Activated CD8-positive, alpha-beta T cell treated with anti-CD3 and anti-CD28 coated beads, Interleukin-2, amount 10 ng/mL, durations not matched to agents 7 days and 5 days (primary cell): ENCODE data around the gene KIAA0319L. TPM values are rescaled to one million over a fixed set of nuclear protein-coding genes. Genes with fewer than 3 reads are reported as not detected.

Experiments used
- ATAC-seq: fragments of 150-1000 bp; cut with Tn5 transposase; one replicate; pipeline ENCODE4 v1.10.0; 2021; ENCODE audit warnings: moderate library complexity
- CTCF ChIA-PET: fragments of 350-600 bp; sonication (Branson Sonifier 250); formaldehyde crosslinking; loops from one replicate; lab custom pipeline; 2021; ENCODE audit warnings: antibody characterized with exemption; lab: Charles Lee
- POLR2A ChIA-PET: fragments of 350-600 bp; sonication (Branson Sonifier 250); formaldehyde crosslinking; loops from one replicate; lab custom pipeline; 2021; ENCODE audit warnings: antibody characterized with exemption; lab: Charles Lee
- DNase-seq: peaks from one replicate; pipeline ENCODE4 v3.0.0-alpha.2; 2020
- H3K27ac Mint-ChIP-seq: one replicate; pipeline ENCODE4 v1.8.0; 2021; ENCODE audit warnings: mild to moderate bottlenecking, mixed read lengths
- H3K27me3 Mint-ChIP-seq: one replicate; pipeline ENCODE4 v1.8.0; 2021; ENCODE audit warnings: low read depth, mixed read lengths
- H3K36me3 Mint-ChIP-seq: one replicate; pipeline ENCODE4 v1.8.0; 2021; ENCODE audit warnings: low read depth, mixed read lengths
- H3K4me1 Mint-ChIP-seq: one replicate; pipeline ENCODE4 v1.8.0; 2021; ENCODE audit warnings: low read depth, mixed read lengths
- H3K4me3 Mint-ChIP-seq: one replicate; pipeline ENCODE4 v1.8.0; 2021; ENCODE audit warnings: mild to moderate bottlenecking, mixed read lengths
- H3K9me3 Mint-ChIP-seq: one replicate; pipeline ENCODE4 v1.8.0; 2022; ENCODE audit warnings: mixed read lengths; ENCODE audit not compliant: insufficient read depth
- total RNA-seq, 2 experiments: library from RNA; stranded (reverse); gene quantifications; one replicate each; pipeline ENCODE4 v1.2.3, GENCODE V29; 2021

Gene KIAA0319L
- total RNA-seq, 2 experiments from 2014 or later, result 27.0 to 36.1 TPM

- CTCF ChIA-PET, result interaction anchor here (0.6 to 5.3 kb wide), 6 partner anchors 111 to 167 kb away, joined by 3 to 60 read pairs (median 4); no protein-coding TSS in a partner anchor
- H3K27me3 Mint-ChIP-seq, result no peaks in the 10 kb centered on the region
- peaks cover 4% of the 10 kb centered on the region for H3K36me3 Mint-ChIP-seq
- H3K27ac Mint-ChIP-seq, result no peak overlapping the region
- DNase-seq (no peak), ATAC-seq (no peak)
- POLR2A ChIA-PET, result no interaction called here
- H3K9me3 Mint-ChIP-seq, result no peaks in the 10 kb centered on the region
- H3K4me3 Mint-ChIP-seq, result no peak overlapping the region
- H3K4me1 Mint-ChIP-seq, result peaks cover 34% of the 10 kb centered on the region
These were observed 4.9 kb upstream of the KIAA0319L start for GRCh38 chr1:35561972-35562680.

- H3K27me3 Mint-ChIP-seq, result no peaks in the 10 kb centered on the region
- H3K27ac Mint-ChIP-seq, result no peak overlapping the region
- peaks cover 4% of the 10 kb centered on the region for H3K36me3 Mint-ChIP-seq
- POLR2A ChIA-PET, result no interaction called here
- DNase-seq (no peak), ATAC-seq (no peak)
- CTCF ChIA-PET, result interaction anchor here (0.7 to 5.3 kb wide), 5 partner anchors 111 to 168 kb away, joined by 3 to 60 read pairs (median 5); no protein-coding TSS in a partner anchor
- no peak overlapping the region for H3K4me3 Mint-ChIP-seq
- peaks cover 38% of the 10 kb centered on the region for H3K4me1 Mint-ChIP-seq
- no peaks in the 10 kb centered on the region for H3K9me3 Mint-ChIP-seq
These were observed 4.2 kb upstream of the KIAA0319L start for GRCh38 chr1:35561297-35561971.

GRCh38 chr1:35560256-35561225, 3.3 kb upstream of the KIAA0319L start:
- ChIA-PET CTCF (interaction anchor here (1.1 to 5.3 kb wide), 6 partner anchors 8 to 166 kb away, joined by 4 to 60 read pairs (median 6); no protein-coding TSS in a partner anchor), POLR2A (no interaction called here)
- Mint-ChIP-seq H3K4me1 (peaks cover 47% of the 10 kb centered on the region), H3K9me3 (no peaks in the 10 kb centered on the region), H3K36me3 (peaks cover 4% of the 10 kb centered on the region), H3K27ac (no peak overlapping the region), H3K4me3 (no peak overlapping the region), H3K27me3 (no peaks in the 10 kb centered on the region)
- no peak for DNase-seq
- ATAC-seq, result no peak

- POLR2A ChIA-PET, result no interaction called here
- DNase-seq, result no peak
- Mint-ChIP-seq H3K9me3 (no peaks in the 10 kb centered on the region), H3K4me3 (no peak overlapping the region), H3K36me3 (peaks cover 2% of the 10 kb centered on the region), H3K4me1 (peaks cover 52% of the 10 kb centered on the region), H3K27ac (peak overlapping the region; percentile 41), H3K27me3 (no peaks in the 10 kb centered on the region)
- CTCF ChIA-PET, result interaction anchor here (0.6 to 5.3 kb wide), 5 partner anchors 9 to 116 kb away, joined by 3 to 60 read pairs (median 5); no protein-coding TSS in a partner anchor
- no peak for ATAC-seq
These were observed 2.2 kb upstream of the KIAA0319L start for GRCh38 chr1:35559317-35559944.

GRCh38 chr1:35558374-35559316, 1.4 kb upstream of the KIAA0319L start:
- H3K36me3 Mint-ChIP-seq, result peaks cover 2% of the 10 kb centered on the region
- H3K27ac Mint-ChIP-seq, result peak overlapping the region; percentile 98
- DNase-seq (no peak), ATAC-seq (no peak)
- peak overlapping the region; percentile 96 for H3K4me3 Mint-ChIP-seq
- H3K27me3 Mint-ChIP-seq, result no peaks in the 10 kb centered on the region
- ChIA-PET POLR2A (interaction anchor here (1.7 to 2.5 kb wide), 4 partner anchors 13 to 211 kb away, joined by 8 to 19 read pairs (median 10); partner anchors contain the start of gene CLSPN), CTCF (interaction anchor here (0.9 to 5.3 kb wide), 4 partner anchors 108 to 115 kb away, joined by 3 to 60 read pairs (median 5); no protein-coding TSS in a partner anchor)
- H3K4me1 Mint-ChIP-seq, result peaks cover 51% of the 10 kb centered on the region
- H3K9me3 Mint-ChIP-seq, result no peaks in the 10 kb centered on the region

GRCh38 chr1:35557611-35558373, 589 bp upstream of the KIAA0319L start, which contains the start of gene NCDN:
Gene NCDN (plus strand): TSS chr1:35557799. CDS start chr1:35558191, 392 bp downstream.
- ChIA-PET CTCF (interaction anchor here (0.9 to 5.3 kb wide), 4 partner anchors 106 to 158 kb away, joined by 3 to 60 read pairs (median 24); no protein-coding TSS in a partner anchor), POLR2A (interaction anchor here (0.6 to 2.5 kb wide), 10 partner anchors 9 to 368 kb away, joined by 3 to 20 read pairs (median 9); partner anchors contain the start of gene CLSPN)
- peak within 1 kb of the TSS; percentile 96 for H3K4me3 Mint-ChIP-seq
- ATAC-seq, result peak; percentile 95
- H3K27ac Mint-ChIP-seq, result peak within 1 kb of the TSS; percentile 98
- no peaks in the 10 kb centered on the region for H3K9me3 Mint-ChIP-seq
- H3K36me3 Mint-ChIP-seq, result peaks cover 7% of the 10 kb centered on the region
- no peaks in the 10 kb centered on the region for H3K27me3 Mint-ChIP-seq
- peak; percentile 98 for DNase-seq
- H3K4me1 Mint-ChIP-seq, result peaks cover 48% of the 10 kb centered on the region

GRCh38 chr1:35556484-35557117, 602 bp downstream of the KIAA0319L start:
- H3K27me3 Mint-ChIP-seq, result no peaks in the 10 kb centered on the region
- H3K27ac Mint-ChIP-seq, result peak overlapping the region; percentile 78
- H3K9me3 Mint-ChIP-seq, result no peaks in the 10 kb centered on the region
- ChIA-PET CTCF (interaction anchor here (0.7 to 2.9 kb wide), 10 partner anchors 8 to 355 kb away, joined by 3 to 39 read pairs (median 4); no protein-coding TSS in a partner anchor), POLR2A (interaction anchor here (0.7 to 2.5 kb wide), 11 partner anchors 11 to 477 kb away, joined by 3 to 20 read pairs (median 8); partner anchors contain the start of genes CLSPN and ZMYM1)
- H3K36me3 Mint-ChIP-seq, result peaks cover 18% of the 10 kb centered on the region
- H3K4me1 Mint-ChIP-seq, result peaks cover 45% of the 10 kb centered on the region
- H3K4me3 Mint-ChIP-seq, result peak overlapping the region; percentile 96
- DNase-seq (peak; percentile 44), ATAC-seq (no peak)

- Mint-ChIP-seq H3K9me3 (no peaks in the 10 kb centered on the region), H3K36me3 (peaks cover 20% of the 10 kb centered on the region), H3K4me3 (peak overlapping the region; percentile 96), H3K27ac (peak overlapping the region; percentile 78), H3K27me3 (no peaks in the 10 kb centered on the region), H3K4me1 (peaks cover 45% of the 10 kb centered on the region)
- ChIA-PET CTCF (interaction anchor here (0.7 to 2.9 kb wide), 9 partner anchors 9 to 354 kb away, joined by 3 to 39 read pairs (median 4); no protein-coding TSS in a partner anchor), POLR2A (interaction anchor here (0.7 to 2.5 kb wide), 7 partner anchors 16 to 476 kb away, joined by 3 to 20 read pairs (median 5); partner anchors contain the start of gene ZMYM1)
- DNase-seq (no peak), ATAC-seq (no peak)
These were observed 1.4 kb downstream of the KIAA0319L start for GRCh38 chr1:35555601-35556477.
